HUDEP-2 (cell line): ENCODE results near the gene RALGAPB.
"Not testable (repeated sequence)": the region's sequence is repeated elsewhere in the genome, so short reads cannot be mapped to it uniquely, and the experiment has no call there.

ENCODE experiments used
- DNase-seq, 76 experiments: peaks; one replicate each; lab custom pipeline; 2025; ENCODE audit not compliant: unreplicated experiment in 76 of 76; lab: John Stamatoyannopoulos, UW

Gene RALGAPB

DNA sequence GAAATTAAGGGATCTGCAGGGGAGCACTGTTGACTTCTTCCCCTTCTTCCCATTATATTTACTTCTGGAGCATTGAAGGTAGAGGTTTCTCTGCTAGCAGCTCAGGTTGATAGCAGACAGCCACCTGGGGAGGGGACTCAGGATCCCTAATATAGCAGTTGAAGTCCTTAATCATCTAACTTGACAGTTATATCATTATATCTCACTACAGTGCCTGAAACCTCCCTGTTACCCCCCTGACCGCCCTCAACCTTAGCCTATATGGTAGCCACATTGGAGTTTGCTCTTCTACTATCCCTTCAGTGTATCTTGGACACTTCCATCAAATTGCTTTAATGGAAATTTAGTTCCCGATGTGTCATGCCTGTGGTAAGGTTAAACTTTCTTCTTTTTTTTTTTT lies 7.0 kb downstream of the RALGAPB start:
- no peak for DNase-seq

DNA sequence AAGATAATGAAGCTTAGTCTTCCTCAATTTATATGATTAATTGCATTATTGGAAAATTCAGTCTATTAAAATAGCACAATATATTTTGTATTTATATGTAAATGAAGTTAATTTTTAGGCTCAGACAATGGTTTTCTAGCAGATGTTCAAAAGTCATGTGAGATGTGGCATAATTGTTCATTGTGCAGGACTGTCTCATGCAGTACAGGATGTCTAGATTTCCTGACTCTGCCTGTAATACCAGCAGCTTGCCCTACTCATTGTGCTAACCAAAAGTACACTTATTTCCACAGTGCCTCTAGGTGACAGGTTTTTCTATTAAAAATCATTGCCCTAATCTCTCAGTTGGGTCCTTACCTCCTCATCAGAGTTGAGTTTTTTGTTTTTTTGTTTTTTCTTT lies 12.4 kb downstream of the RALGAPB start:
- DNase-seq: no peak

DNA sequence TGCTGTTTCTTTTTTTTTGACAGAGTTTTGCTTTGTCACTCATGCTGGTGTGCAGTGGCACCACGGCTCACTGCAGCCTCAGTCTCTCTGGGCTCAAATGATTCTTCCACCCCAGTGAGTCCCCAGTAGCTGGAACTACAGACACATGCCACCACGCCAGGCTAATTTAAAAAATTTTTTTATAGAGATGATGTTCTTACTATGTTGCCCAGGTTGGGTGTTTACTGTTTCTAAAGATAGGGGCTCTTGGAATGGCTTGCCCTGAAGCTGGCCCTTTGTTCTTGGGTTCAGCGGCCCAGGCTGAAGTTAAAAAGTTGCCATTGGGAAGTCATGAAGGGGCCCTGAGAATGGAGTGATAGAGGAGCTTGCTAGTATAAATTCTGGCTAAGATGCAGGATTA lies 16.5 kb downstream of the RALGAPB start:
- no peak for DNase-seq

DNA sequence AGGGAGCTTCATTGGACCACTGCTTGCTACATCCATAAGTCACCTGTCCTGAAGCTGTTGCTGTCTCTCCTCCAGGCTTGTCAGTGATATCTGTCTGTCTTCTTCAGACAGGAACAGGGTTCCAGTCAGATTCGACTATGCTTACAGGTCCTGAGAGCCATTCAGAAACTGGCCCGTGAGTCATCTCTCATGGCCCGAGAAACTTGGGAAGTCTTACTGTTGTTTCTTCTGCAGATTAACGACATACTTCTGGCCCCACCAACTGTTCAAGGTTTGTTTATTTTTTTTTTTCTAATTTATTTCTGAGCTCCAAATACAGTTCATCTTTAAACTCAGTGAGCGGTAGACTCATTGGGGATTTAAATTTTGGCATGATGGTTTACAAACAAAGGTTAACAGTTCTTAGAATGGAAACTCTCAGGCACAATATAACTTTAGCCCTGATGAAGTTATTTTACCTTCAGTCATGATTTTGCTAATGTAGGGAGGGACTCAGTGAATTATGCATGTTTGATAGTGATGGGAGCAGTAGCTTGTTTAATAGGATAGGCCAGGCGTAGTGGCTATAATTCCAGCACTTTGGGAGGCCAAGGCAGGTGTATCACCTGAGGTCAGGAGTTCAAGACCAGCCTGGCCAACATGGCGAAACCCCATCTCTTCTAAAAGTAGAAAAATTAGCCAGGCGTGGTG lies 24.7 kb downstream of the RALGAPB start:
- no peak for DNase-seq

- DNase-seq: no peak
Observed at GRCh38 chr20:38498909-38499308, 26.3 kb downstream of the RALGAPB start.

- DNase-seq: peak in 6 of 76 experiments; percentile 1 to 20 (median 6)
Observed at GRCh38 chr20:38499366-38499765, 26.7 kb downstream of the RALGAPB start.

GRCh38 chr20:38501858-38502436 lies 29.3 kb downstream of the RALGAPB start:
- no peak for DNase-seq

GRCh38 chr20:38504368-38505090 lies 31.9 kb downstream of the RALGAPB start:
- no peak for DNase-seq

DNA sequence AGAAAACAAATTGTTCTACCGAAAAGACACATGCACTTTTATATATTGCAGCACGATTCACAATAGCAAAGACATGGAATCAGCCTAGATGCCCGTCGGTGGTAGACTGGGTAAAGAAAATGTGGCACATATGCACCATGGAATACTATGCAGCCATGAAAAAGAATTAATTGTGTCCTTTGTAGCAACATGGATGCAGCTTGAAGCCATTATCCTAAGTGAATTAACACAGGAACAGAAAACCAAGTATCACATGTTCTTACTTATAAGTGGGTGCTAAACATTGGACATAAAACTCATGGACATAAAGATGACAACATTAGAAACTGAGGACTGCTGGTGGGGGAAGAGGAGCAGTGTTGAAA lies 32.4 kb downstream of the RALGAPB start:
- no peak for DNase-seq

- not testable (repeated sequence) for DNase-seq
Observed at GRCh38 chr20:38511726-38512125, 39.1 kb downstream of the RALGAPB start.

GRCh38 chr20:38514185-38514584 lies 41.5 kb downstream of the RALGAPB start:
- DNase-seq: peak in 1 of 76 experiments; percentile 4

GRCh38 chr20:38514947-38515346 lies 42.3 kb downstream of the RALGAPB start:
- no peak for DNase-seq

GRCh38 chr20:38515631-38516030 lies 43.0 kb downstream of the RALGAPB start:
- no peak for DNase-seq

- peak in 9 of 76 experiments; percentile 1 to 50 (median 25) for DNase-seq
Observed at GRCh38 chr20:38519426-38519825, 46.8 kb downstream of the RALGAPB start.

DNA sequence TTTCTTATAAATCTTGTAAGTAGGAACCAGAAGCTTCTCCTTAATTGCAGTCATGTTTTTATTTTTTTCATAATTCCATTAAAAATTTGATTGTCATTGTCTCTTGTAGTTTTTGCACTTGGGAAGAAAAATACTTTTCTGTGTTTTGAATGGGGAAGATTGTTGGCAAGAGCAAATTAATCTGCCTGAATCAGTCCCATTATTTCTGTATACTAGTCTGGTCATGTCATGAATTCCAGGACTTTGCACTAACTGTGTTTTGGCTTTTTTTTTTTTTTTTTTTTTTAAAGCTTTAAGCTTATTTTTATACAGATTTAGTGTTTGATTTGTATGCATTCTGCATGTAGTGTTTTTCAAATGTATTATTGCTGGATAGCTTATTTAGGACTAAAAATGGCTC lies 47.6 kb downstream of the RALGAPB start:
- no peak for DNase-seq

GRCh38 chr20:38523697-38524096 lies 51.1 kb downstream of the RALGAPB start:
- DNase-seq: no peak

GRCh38 chr20:38528167-38528566 lies 55.5 kb downstream of the RALGAPB start:
- DNase-seq: no peak

DNA sequence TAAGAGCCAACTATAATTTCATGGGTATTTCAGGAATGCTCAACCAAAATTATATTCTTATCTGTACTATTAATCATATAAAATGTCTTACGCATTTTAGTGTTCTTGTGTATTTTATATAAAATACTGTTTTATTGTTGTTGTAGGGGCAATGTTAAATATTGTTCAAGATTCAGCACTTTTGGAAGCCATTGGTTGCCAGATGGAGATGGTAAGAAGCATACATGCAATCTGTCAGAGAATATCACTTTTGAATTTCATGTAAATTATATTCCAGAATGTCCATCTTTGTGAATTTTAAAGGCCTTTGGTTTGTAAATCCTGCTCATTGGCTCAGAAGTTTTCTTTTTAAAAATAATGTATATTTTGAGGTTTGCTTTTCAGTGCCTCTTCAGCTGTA lies 58.4 kb downstream of the RALGAPB start:
- no peak for DNase-seq

- DNase-seq: no peak
Observed at GRCh38 chr20:38534756-38535155, 62.1 kb downstream of the RALGAPB start.

- no peak for DNase-seq
Observed at GRCh38 chr20:38536310-38536709, 63.7 kb downstream of the RALGAPB start.

DNA sequence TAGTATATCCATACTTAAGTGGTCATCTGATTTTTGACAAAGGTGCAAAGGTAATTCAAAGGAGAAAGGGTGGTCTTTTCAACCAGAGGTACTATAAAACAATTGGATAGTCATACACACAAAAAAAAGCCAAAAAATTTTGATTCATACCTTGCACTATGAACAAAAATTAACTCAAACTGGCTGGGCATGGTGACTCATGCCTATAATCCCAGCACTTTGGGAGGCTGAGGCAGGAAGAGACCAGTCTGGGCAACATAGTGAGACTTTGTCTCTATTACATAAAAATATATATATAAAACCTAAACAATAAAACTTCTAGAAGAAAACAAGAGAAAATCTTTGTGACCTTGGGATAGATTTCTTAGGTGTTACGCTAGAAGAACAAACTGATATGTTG lies 64.5 kb downstream of the RALGAPB start:
- no peak for DNase-seq

DNA sequence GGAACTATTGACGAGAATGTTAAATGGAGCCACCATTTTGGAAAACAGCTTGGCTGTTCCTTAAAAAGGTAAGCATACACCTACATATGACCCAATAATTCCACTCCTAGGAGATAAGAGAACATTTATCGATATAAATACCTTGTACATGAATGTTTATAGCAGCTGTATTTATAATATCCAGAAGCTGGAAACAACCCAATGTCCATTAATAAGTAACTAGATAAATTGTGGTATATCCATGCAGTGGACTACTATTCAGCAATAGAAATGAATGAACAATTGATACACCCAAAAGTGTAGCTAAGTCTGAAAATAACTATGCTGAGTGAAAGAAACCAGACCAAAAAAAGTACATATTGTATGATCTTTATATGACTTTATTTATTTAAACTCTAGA lies 66.1 kb downstream of the RALGAPB start:
- DNase-seq: no peak
